IMR-90 (cell line): ENCODE measurements around the gene DCAF5. TPM values are rescaled to one million over a fixed set of nuclear protein-coding genes. Genes with fewer than 3 reads are reported as not detected.
A peak's percentile ranks its signal among the peaks of the same experiment; 100 is the strongest.

Source experiments
- ATAC-seq: fragments of 200-7000 bp; cut with Tn5 transposase; 2 replicates; pipeline ENCODE4 v1.9.1; 2020; ENCODE audit warnings: low read depth, mild to moderate bottlenecking, moderate library complexity
- BruUV-seq: library from RNA; stranded (reverse); fragments of 400-500 nt; replicated peaks from 2 replicates; lab custom pipeline; 2021; lab: Mats Ljungman, UMichigan
- CTCF ChIA-PET: fragments of 300-600 bp; formaldehyde crosslinking; extraction: SDS; loops from one replicate; lab custom pipeline; 2021; ENCODE audit warnings: antibody characterized with exemption; lab: Yijun Ruan, JAX
- POLR2A ChIA-PET: fragments of 300-600 bp; sonication (Branson Sonifier 250); formaldehyde crosslinking; loops from one replicate; lab custom pipeline; 2022; ENCODE audit warnings: antibody characterized with exemption; ENCODE audit not compliant: unreplicated experiment; lab: Charles Lee
- DNase-seq: peaks from one replicate; pipeline ENCODE4 v3.0.0; 2013
- H2AFZ ChIP-seq: replicated peaks from 2 replicates; pipeline ENCODE3; 2013; ENCODE audit warnings: low read length, mild to moderate bottlenecking; ENCODE audit not compliant: poor library complexity
- H2AK5ac ChIP-seq: 2 replicates; pipeline ENCODE4 v1.6.1; 2013; ENCODE audit warnings: low read depth, low read length, inconsistent platforms
- H2AK9ac ChIP-seq: replicated peaks from 2 replicates; pipeline ENCODE3; 2013; ENCODE audit warnings: mild to moderate bottlenecking, low read depth, low read length, moderate library complexity; ENCODE audit not compliant: poor library complexity
- H2BK120ac ChIP-seq: 2 replicates; pipeline ENCODE4 v1.6.1; 2013; ENCODE audit warnings: low read depth, low read length, inconsistent platforms
- H2BK15ac ChIP-seq: 3 replicates; pipeline ENCODE4 v1.6.1; 2013; ENCODE audit warnings: low read depth, low read length, inconsistent platforms
- H2BK20ac ChIP-seq: 2 replicates; pipeline ENCODE4 v1.6.1; 2013; ENCODE audit warnings: low read depth, mild to moderate bottlenecking, inconsistent platforms, low read length, moderate library complexity
- H2BK5ac ChIP-seq: 2 replicates; pipeline ENCODE4 v1.6.1; 2013; ENCODE audit warnings: mild to moderate bottlenecking, low read depth, low read length, inconsistent platforms; ENCODE audit not compliant: poor library complexity, severe bottlenecking
- H3K14ac ChIP-seq: replicated peaks from 2 replicates; pipeline ENCODE4 v1.6.1; 2013; ENCODE audit warnings: low read depth, low read length, inconsistent platforms
- H3K18ac ChIP-seq: 2 replicates; pipeline ENCODE4 v1.6.1; 2013; ENCODE audit warnings: low read depth, low read length, control low read depth
- H3K23ac ChIP-seq: 2 replicates; pipeline ENCODE4 v1.6.1; 2013; ENCODE audit warnings: low read depth, low read length, inconsistent platforms
- H3K27ac ChIP-seq: 2 replicates; pipeline ENCODE4 v1.5.1; 2013; ENCODE audit warnings: mild to moderate bottlenecking, control low read depth, low read length; ENCODE audit not compliant: insufficient read depth
- H3K27me3 ChIP-seq: 2 replicates; pipeline ENCODE4 v1.6.1; 2013; ENCODE audit warnings: low read length; ENCODE audit not compliant: control insufficient read depth, insufficient read depth
- H3K36me3 ChIP-seq: 2 replicates; pipeline ENCODE4 v1.6.1; 2013; ENCODE audit warnings: low read length, mixed read lengths; ENCODE audit not compliant: control insufficient read depth, insufficient read depth
- H3K4ac ChIP-seq: 2 replicates; pipeline ENCODE4 v1.6.1; 2013; ENCODE audit warnings: low read depth, low read length, inconsistent platforms
- H3K4me1 ChIP-seq: 2 replicates; pipeline ENCODE4 v1.6.1; 2013; ENCODE audit warnings: low read length, mixed read lengths; ENCODE audit not compliant: control insufficient read depth, insufficient read depth
- H3K4me2 ChIP-seq: 2 replicates; pipeline ENCODE4 v1.6.1; 2013; ENCODE audit warnings: low read depth, mild to moderate bottlenecking, control low read depth, low read length, moderate library complexity
- H3K4me3 ChIP-seq: 2 replicates; pipeline ENCODE4 v1.5.1; 2013; ENCODE audit warnings: low read depth, mild to moderate bottlenecking, control low read depth, low read length, moderate library complexity; ENCODE audit not compliant: insufficient read depth
- H3K56ac ChIP-seq: 2 replicates; pipeline ENCODE4 v1.6.1; 2013; ENCODE audit warnings: low read length, inconsistent platforms; ENCODE audit not compliant: insufficient read depth; ENCODE audit errors: extremely low read depth
- H3K79me1 ChIP-seq, 2 experiments: 2 replicates each; pipeline ENCODE4 v1.6.1; 2013; ENCODE audit warnings: low read length in 2 of 2, inconsistent platforms in 1 of 2, low read depth in 1 of 2
- H3K9ac ChIP-seq: 2 replicates; pipeline ENCODE4 v1.6.1; 2013; ENCODE audit warnings: low read depth, low read length, control low read depth
- H3K9me1 ChIP-seq: 2 replicates; pipeline ENCODE4 v1.6.1; 2013; ENCODE audit warnings: low read length, inconsistent platforms; ENCODE audit not compliant: insufficient read depth
- H3K9me3 ChIP-seq: 2 replicates; pipeline ENCODE4 v1.6.1; 2013; ENCODE audit warnings: low read length; ENCODE audit not compliant: control insufficient read depth, insufficient read depth
- H4K20me1 ChIP-seq: 2 replicates; pipeline ENCODE4 v1.6.1; 2013; ENCODE audit warnings: low read length, inconsistent platforms; ENCODE audit not compliant: insufficient read depth
- H4K5ac ChIP-seq: 2 replicates; pipeline ENCODE4 v1.6.1; 2013; ENCODE audit warnings: mild to moderate bottlenecking, low read depth, low read length, control low read depth
- H4K8ac ChIP-seq, 2 experiments: 2 replicates each; pipeline ENCODE4 v1.6.1; 2013; ENCODE audit warnings: low read depth in 2 of 2, low read length in 2 of 2, control low read depth in 1 of 2, inconsistent platforms in 1 of 2
- H4K91ac ChIP-seq: 2 replicates; pipeline ENCODE4 v1.6.1; 2013; ENCODE audit warnings: low read depth, low read length, inconsistent platforms; ENCODE audit not compliant: insufficient read depth
- BHLHE40 ChIP-seq: fragments of 150-350 bp; IDR thresholded peaks from 2 replicates; pipeline ENCODE4 v1.6.1; 2016; ENCODE audit warnings: mild to moderate bottlenecking, low read depth, low read length
- CTCF ChIP-seq: conservative IDR thresholded peaks from 2 replicates; pipeline ENCODE4 v1.5.1; 2012; ENCODE audit warnings: mild to moderate bottlenecking, low read depth, low read length, improper control_type of control experiment
- ELK1 ChIP-seq: fragments of 150-350 bp; IDR thresholded peaks from 2 replicates; pipeline ENCODE4 v1.6.1; 2016; ENCODE audit warnings: low read depth, mild to moderate bottlenecking, low read length, moderate library complexity, borderline replicate concordance
- FOS ChIP-seq: fragments of 150-350 bp; IDR thresholded peaks from 2 replicates; pipeline ENCODE4 v1.6.1; 2016; ENCODE audit warnings: low read depth, low read length
- MXI1 ChIP-seq: IDR thresholded peaks from 2 replicates; pipeline ENCODE4 v1.6.1; 2012; ENCODE audit warnings: low read depth, mild to moderate bottlenecking, low read length, moderate library complexity, borderline replicate concordance
- NFE2L2 ChIP-seq: fragments of 150-350 bp; IDR thresholded peaks from 2 replicates; pipeline ENCODE4 v1.6.1; 2016; ENCODE audit warnings: low read depth, mild to moderate bottlenecking, low read length
- POLR2A ChIP-seq: IDR thresholded peaks from 2 replicates; pipeline ENCODE4 v1.6.1; 2012; ENCODE audit warnings: mild to moderate bottlenecking, low read depth, low read length
- RAD21 ChIP-seq: IDR thresholded peaks from 2 replicates; pipeline ENCODE4 v1.6.1; 2012; ENCODE audit warnings: low read length, improper control_type of control experiment
- SMC3 ChIP-seq: fragments of 150-350 bp; IDR thresholded peaks from 2 replicates; pipeline ENCODE4 v1.6.1; 2016; ENCODE audit warnings: low read depth, mild to moderate bottlenecking, antibody characterized with exemption, low read length, moderate library complexity
- WGBS, 2 experiments: methylation state at CpG; one replicate each; pipeline versions ENCODE4 v1.1.5 to v1.1.7; 2013; ENCODE audit warnings: missing lambda C conversion rate in 2 of 2; ENCODE audit not compliant: insufficient read length in 1 of 2; ENCODE audit errors: extremely low coverage in 2 of 2; 5-methylcytosine and 5-hydroxymethylcytosine counted together
- dilution Hi-C: fragments of 300-500 bp; cut with HindIII; formaldehyde crosslinking; loops from one replicate; pipeline ENCODE4 v1.14.3; 2018; ENCODE audit warnings: low sequenced_read_pairs; ENCODE audit not compliant: unreplicated experiment
- in situ Hi-C: fragments of 300-500 bp; cut with MboI; formaldehyde crosslinking; loops from 3 replicates; pipeline ENCODE4 v1.14.3; 2019; ENCODE audit warnings: low sequenced_read_pairs, inconsistent platforms, mixed read lengths
- intact Hi-C: fragments of 100-400 bp; cut with micrococcal nuclease; formaldehyde crosslinking; loops from 2 replicates; pipeline ENCODE4 v1.10.0; 2022
- polyA plus RNA-seq, 3 experiments: library from polyadenylated mRNA; depleted of rRNA; stranded (reverse); fragments of >200 nt; gene quantifications; 2 replicates each; pipeline ENCODE4 v1.2.3, GENCODE V29; 2012; ENCODE audit warnings: low replicate concordance in 1 of 3
- total RNA-seq: library from RNA; depleted of rRNA; stranded (reverse); fragments of >200 nt; gene quantifications from 2 replicates; pipeline ENCODE4 v1.2.3, GENCODE V29; 2012

The DCAF5 gene
- total and polyA plus RNA-seq, 2 of the 4 experiments (the other 2 are of a cell fraction) = 17.6 to 30.4 TPM

- CTCF ChIA-PET = no interaction called here
- Histone ChIP-seq H2BK15ac (peak overlapping the region; percentile 90; the same call in 2 of the 3 replicates), H2AFZ (peak overlapping the region; percentile 71), H4K91ac (peak overlapping the region; percentile 73), H3K4ac (peak overlapping the region; percentile 85), H3K4me1 (peaks cover 20% of the 10 kb centered on the region), H3K4me2 (peak overlapping the region; percentile 23), H3K23ac (0 out of 2 replicates have a peak overlapping the region, but pooled peaks have one; percentile 60), H3K27me3 (no peaks in the 10 kb centered on the region), H3K36me3 (no peaks in the 10 kb centered on the region), H3K9ac (no peak overlapping the region), H2BK5ac (peak overlapping the region; percentile 32), H4K5ac (0 out of 2 replicates have a peak overlapping the region, but pooled peaks have one; percentile 1), H3K18ac (peak overlapping the region; percentile 81), H3K79me1 (peaks cover 0 to 14% of the 10 kb centered on the region in 2 experiments; a peak in 2 of 4 replicates), H3K27ac (peak overlapping the region; percentile 8; the same call in 1 of the 2 replicates), H2AK5ac (peak overlapping the region; percentile 89), H2AK9ac (peak overlapping the region; percentile 77), H2BK120ac (peak overlapping the region; percentile 84), H4K8ac (peak overlapping the region in 1 of 2 experiments; percentile 76; a peak in 3 of 4 replicates), H3K4me3 (no peak overlapping the region), H4K20me1 (no peaks in the 10 kb centered on the region), H3K9me3 (no peaks in the 10 kb centered on the region), H3K9me1 (peaks cover 19% of the 10 kb centered on the region), H3K14ac (0 out of 2 replicates have a peak overlapping the region, but pooled peaks have one; percentile 67), H2BK20ac (peak overlapping the region; percentile 58; the same call in 1 of the 2 replicates), H3K56ac (no peak overlapping the region)
- peak; percentile 78 for ATAC-seq
- TF ChIP-seq FOS (peak; percentile 94), POLR2A (peak; percentile 47; the same call in 1 of the 2 replicates), NFE2L2 (peak; percentile 12; the same call in 1 of the 2 replicates), RAD21 (peak; percentile 23; the same call in 1 of the 2 replicates), CTCF (no peak), SMC3 (no peak), ELK1 (no peak), BHLHE40 (0 out of 2 replicates have a peak, but pooled peaks have one; percentile 14), MXI1 (peak; percentile 90)
- DNase-seq = peak; percentile 94
- WGBS, 2 experiments = 33% methylated on average over 3 of the region's 11 CpGs; no CpG with 5 or more reads in 1 of the 2 experiments
- in situ Hi-C loops = no loop called here
- no TSS peak for BruUV-seq
- dilution Hi-C loops = no loop called here
- intact Hi-C loops = no loop called here
- POLR2A ChIA-PET = no interaction called here
These were observed 147.3 kb downstream of the DCAF5 start for GRCh38 chr14:69005432-69006148.
